HFFc6 (cell line): ENCODE data around the gene JMJD8. TPM values are rescaled to one million over a fixed set of nuclear protein-coding genes. Genes with fewer than 3 reads are reported as not detected.

Experiments
- DNase-seq: peaks from one replicate; pipeline ENCODE4 v3.0.0-alpha.2; 2018
- H3K27ac Mint-ChIP-seq: 2 replicates; pipeline ENCODE4 v1.8.0; 2020; ENCODE audit warnings: mild to moderate bottlenecking, mixed read lengths
- H3K27me3 Mint-ChIP-seq: 2 replicates; pipeline ENCODE4 v1.8.0; 2021; ENCODE audit warnings: mild to moderate bottlenecking, moderate library complexity, mixed read lengths; ENCODE audit not compliant: insufficient read depth
- H3K36me3 Mint-ChIP-seq: 2 replicates; pipeline ENCODE4 v1.8.0; 2021; ENCODE audit warnings: low read depth, mixed read lengths
- H3K4me1 Mint-ChIP-seq: 2 replicates; pipeline ENCODE4 v1.8.0; 2020; ENCODE audit warnings: low read depth, mixed read lengths
- H3K4me3 Mint-ChIP-seq: 2 replicates; pipeline ENCODE4 v1.8.0; 2020; ENCODE audit warnings: mild to moderate bottlenecking, moderate library complexity, mixed read lengths
- H3K9me3 Mint-ChIP-seq: 2 replicates; pipeline ENCODE4 v1.8.0; 2020; ENCODE audit warnings: mild to moderate bottlenecking, mixed read lengths
- CTCF ChIP-seq: fragments of 200-600 bp; sonication (generic); IDR thresholded peaks from 2 replicates; pipeline ENCODE4 v1.5.0; 2021; ENCODE audit warnings: antibody characterized with exemption, mild to moderate bottlenecking
- total RNA-seq, 6 experiments: library from RNA; stranded (reverse); fragmentation: NEBNext Ultra II Directional; extraction: Animal tissue kit (Norgen Biotek cat#: 25700); gene quantifications; 2 replicates in 1 of 6; 3 replicates in 5 of 6; pipeline ENCODE4 v1.2.3, GENCODE V29; 2021

JMJD8 gene
- total RNA-seq, 6 experiments from 2014 or later = 7.6 to 10.6 (median 9.3) TPM

GRCh38 chr16:641326-642188 is 42.6 kb downstream of the JMJD8 start, which contains the start of gene MCRIP2:
Gene MCRIP2, plus strand, starts transcription at chr16:641828. Its CDS starts 164 bp downstream, at chr16:641992.
- Mint-ChIP-seq H3K27me3 (peaks cover 7% of the 10 kb centered on the region), H3K4me3 (peak within 1 kb of the TSS; percentile 82), H3K27ac (peak within 1 kb of the TSS; percentile 38), H3K9me3 (0 out of 2 replicates have a peak, but pooled peaks cover 2% of the 10 kb centered on the region), H3K4me1 (no peaks in the 10 kb centered on the region), H3K36me3 (no peaks in the 10 kb centered on the region)
- DNase-seq = peak; percentile 56
- TF ChIP-seq CTCF = no peak

GRCh38 chr16:640614-641013 is 43.5 kb downstream of the JMJD8 start:
- 0 out of 2 replicates have a peak, but pooled peaks cover 4% of the 10 kb centered on the region for H3K9me3 Mint-ChIP-seq
- H3K36me3 Mint-ChIP-seq = no peaks in the 10 kb centered on the region
- H3K27ac Mint-ChIP-seq = no peak overlapping the region; the same call in 1 of the 2 replicates
- peak overlapping the region; percentile 69 for H3K4me3 Mint-ChIP-seq
- TF ChIP-seq CTCF = no peak
- H3K27me3 Mint-ChIP-seq = peaks cover 10% of the 10 kb centered on the region
- H3K4me1 Mint-ChIP-seq = no peaks in the 10 kb centered on the region
- DNase-seq = no peak

- no peak for DNase-seq
- Mint-ChIP-seq H3K27me3 (peaks cover 8% of the 10 kb centered on the region), H3K4me1 (no peaks in the 10 kb centered on the region), H3K27ac (no peak overlapping the region), H3K9me3 (0 out of 2 replicates have a peak, but pooled peaks cover 4% of the 10 kb centered on the region), H3K36me3 (no peaks in the 10 kb centered on the region), H3K4me3 (no peak overlapping the region)
- TF ChIP-seq CTCF = no peak
Observed at GRCh38 chr16:638836-639235, 45.3 kb downstream of the JMJD8 start.

- TF ChIP-seq CTCF = no peak
- DNase-seq = no peak
- H3K27ac Mint-ChIP-seq = no peak overlapping the region
- H3K27me3 Mint-ChIP-seq = peaks cover 8% of the 10 kb centered on the region
- H3K9me3 Mint-ChIP-seq = 0 out of 2 replicates have a peak, but pooled peaks cover 4% of the 10 kb centered on the region
- H3K4me3 Mint-ChIP-seq = no peak overlapping the region
- no peaks in the 10 kb centered on the region for H3K4me1 Mint-ChIP-seq
- H3K36me3 Mint-ChIP-seq = no peaks in the 10 kb centered on the region
Observed at GRCh38 chr16:638034-638543, 46.0 kb downstream of the JMJD8 start.

GRCh38 chr16:637081-638018 is 46.8 kb downstream of the JMJD8 start:
- 0 out of 2 replicates have a peak, but pooled peaks cover 4% of the 10 kb centered on the region for H3K9me3 Mint-ChIP-seq
- peak overlapping the region; percentile 86 for H3K27ac Mint-ChIP-seq
- H3K36me3 Mint-ChIP-seq = no peaks in the 10 kb centered on the region
- H3K4me3 Mint-ChIP-seq = peak overlapping the region; percentile 90
- TF ChIP-seq CTCF = no peak
- H3K4me1 Mint-ChIP-seq = no peaks in the 10 kb centered on the region
- peaks cover 8% of the 10 kb centered on the region for H3K27me3 Mint-ChIP-seq
- DNase-seq = no peak
